Fibroblast of skin of left biceps (primary cell): Measurements from ENCODE around the gene GALNT17.

Experiments
- DNase-seq, 2 experiments: peaks; one replicate each; pipeline ENCODE4 v3.0.0-alpha.2; 2013; ENCODE audit warnings: low read depth in 2 of 2

The GALNT17 gene

DNA sequence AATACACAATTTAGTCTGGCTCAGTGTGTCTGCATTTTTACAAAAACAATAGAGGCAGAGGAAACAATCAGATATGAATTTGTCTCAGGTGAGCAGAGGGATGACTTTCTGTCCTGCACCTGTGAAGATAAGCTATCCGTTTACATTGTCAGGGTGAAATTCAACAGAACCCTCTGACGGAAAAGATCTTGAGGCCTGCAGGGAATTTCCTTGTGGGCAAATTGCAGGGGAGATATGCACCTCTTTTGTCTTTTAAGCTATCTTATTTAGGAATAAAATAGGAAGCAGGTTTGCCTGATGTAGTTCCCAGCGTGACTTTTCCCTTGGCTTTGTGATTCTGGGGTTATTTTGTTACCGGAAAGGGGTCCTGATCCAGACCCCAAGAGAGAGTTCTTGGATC is 325.1 kb downstream of the GALNT17 start:
- no peak for DNase-seq

DNA sequence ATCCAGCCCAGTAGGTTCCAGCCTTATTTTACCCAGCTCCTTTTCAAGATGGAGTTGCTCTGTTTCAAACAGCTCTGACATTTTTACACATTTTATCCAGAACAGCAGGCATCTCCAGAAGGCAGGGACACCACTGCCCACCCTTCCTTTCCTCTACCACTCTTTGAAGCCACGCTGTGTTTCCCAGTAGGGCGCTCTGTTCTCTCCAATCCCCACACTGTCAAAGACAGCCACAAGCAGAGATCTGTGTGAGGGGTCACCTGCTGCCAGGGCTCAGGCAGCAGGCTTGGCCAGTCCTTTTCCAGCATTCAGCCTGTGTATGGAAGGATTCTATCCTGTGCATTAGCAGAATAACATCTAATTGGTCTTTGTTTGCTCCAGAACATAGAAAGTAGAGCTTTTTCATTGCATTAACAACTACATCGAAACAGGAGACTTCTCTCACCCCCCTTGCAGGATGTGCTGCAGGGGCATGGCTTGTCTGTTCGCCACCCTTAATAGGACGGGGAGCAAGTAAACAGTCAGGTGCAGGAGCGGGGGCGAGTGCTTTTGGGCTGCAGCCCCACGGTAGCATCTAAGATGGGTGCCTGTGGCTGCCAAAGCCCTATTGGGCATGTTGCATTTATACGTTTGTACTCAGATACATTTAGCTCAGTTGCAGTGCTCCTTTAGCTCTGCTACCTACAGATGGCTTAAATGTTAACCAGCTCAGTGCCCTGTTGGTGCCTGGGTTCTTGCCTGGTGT is 326.1 kb downstream of the GALNT17 start:
- no peak for DNase-seq

DNA sequence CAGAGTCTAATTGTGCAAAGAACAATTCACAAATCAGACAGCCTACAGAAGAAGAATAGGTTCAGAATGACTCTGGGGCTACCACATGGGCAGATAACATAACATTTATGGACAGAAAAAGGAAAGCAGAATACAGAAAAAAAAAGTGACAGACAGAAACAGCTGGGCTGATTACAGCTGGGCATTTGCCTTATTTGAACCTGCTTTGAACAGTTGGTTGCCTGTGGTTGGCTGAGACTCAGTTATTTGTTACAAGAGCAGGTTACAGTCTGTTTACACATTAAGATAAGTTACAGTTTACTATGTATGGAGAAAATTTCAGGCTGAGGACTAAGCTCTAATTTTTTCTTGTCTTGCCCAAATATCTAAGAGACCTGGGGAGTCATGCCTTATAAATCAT is 327.2 kb downstream of the GALNT17 start:
- DNase-seq: no peak

DNA sequence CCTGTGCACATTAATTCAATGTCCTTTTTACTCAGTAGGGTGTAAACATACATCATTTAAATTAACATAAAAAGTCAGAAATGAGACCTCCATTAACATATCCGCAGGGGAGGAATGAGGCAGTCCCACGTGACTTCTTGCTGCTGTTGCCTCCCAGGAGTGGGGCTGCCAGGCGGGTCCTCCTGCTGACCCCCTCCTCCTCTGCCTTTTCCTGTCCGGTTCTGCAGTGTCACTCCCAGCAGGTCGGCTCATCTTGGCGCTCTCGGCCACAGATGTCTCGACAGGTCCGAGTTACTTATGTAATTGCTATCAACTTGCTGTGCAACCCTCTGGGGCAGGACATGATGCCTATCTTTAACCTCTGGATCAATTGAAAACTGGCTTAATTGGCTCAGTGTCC is 329.6 kb downstream of the GALNT17 start:
- DNase-seq: no peak

DNA sequence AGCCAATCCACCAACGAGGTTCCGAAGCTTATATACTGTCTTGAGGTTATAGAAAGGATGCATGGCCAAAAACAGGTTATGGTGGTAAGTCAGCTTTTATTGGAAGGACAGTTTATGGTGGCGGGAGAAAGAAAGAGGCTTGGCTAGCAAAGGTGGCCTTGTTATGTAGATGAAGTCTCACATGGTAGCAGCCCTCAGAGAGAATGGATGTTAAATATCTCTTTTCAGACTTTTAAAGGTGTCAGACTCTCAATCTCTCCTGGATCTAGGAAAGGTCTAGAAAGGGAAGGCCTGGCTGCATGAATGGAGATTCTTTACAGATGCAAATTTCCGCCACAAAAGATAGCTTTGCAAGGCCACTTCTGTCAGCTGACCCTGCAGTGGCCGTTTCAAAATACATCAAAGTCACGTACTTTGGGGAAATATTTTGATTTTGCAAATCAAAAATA is 333.8 kb downstream of the GALNT17 start:
- DNase-seq: no peak

DNA sequence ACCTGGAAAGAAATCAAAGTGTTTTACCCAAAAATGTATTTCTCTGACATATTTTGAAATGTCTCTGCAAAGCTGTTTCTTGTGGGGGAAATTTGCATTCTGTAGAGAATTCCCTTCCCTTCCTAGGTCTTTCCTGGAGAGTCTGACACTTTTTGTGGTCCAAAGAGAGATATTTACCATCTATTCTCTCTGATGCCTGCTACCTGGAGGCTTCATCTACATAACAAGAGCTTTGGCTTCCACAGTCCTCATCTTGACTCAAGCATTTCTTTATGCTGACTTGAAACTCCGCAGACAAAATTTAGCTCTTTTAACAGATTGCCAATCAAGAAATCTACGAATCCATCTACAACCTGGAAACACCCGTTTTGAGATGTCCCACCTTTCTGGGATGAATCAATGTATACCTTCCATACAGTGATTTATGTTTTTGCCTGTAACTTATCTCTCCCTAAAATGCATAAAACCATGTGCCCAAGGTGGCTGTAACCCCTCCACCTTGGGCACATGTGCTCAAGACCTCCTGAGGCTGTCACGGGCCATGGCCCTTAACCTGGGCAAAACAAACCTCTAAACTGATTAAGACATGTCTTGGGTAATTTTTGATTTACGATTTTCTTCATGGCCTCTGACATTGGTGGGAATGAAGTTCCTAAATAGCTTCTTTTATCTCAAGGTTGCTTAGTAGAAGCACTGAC is 334.7 kb downstream of the GALNT17 start:
- no peak for DNase-seq

DNA sequence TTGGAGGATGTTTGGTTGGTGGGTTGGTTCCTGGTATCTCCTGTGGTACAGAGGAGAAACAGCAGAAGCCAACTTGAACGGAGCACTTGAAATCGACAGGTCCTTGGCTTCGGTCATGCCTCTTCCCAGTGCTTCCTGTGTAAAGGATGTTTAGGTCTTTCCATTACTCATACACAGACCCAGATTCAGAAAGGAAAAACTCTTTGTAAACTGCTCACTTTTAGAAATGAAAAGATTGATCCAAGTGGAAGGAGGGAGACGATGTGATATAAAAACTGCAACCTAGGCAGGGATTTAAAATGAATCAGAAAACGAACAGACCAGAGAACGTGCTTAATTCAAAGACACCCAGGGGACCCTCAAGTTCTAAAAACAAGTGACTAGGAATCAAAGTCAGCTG is 338.4 kb downstream of the GALNT17 start:
- DNase-seq: no peak

DNA sequence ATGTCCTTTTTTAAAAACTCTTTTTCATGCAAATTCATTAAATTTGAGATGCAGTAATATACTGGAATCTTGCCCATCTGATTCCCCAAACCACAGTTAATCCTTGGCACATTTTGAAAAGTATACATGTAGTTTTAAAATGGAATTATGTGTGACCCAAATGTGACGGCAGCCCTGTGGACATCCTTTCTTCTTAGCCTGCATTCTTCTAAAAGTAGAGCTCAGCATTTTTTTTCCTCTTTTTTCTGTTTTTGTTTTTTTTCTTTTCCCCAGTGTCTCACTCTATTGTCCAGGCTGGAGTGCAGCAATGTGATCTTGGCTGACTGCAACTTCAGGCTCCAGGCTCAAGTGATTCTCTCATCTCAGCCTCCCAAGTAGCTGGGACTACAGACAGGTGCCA is 338.9 kb downstream of the GALNT17 start:
- DNase-seq: no peak

DNA sequence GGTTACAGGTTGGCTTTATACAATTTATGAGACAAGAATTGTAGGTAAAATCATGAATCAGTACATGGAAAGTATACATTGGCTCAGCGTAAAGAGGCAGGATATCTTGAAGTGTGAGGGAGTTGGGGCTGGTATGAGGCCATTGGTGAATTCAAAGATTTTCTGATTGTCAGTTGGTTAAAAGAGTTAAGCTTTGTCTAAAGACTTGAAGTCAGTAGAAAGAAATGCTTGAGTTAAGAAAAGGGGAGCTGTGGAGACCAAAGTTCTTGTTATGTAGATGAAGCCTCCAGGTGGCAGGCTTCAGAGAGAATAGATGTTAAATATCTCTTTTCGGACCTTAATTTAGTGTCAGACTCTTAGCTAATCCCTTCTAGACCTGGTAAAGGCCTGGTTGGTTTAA is 341.0 kb downstream of the GALNT17 start:
- no peak for DNase-seq

DNA sequence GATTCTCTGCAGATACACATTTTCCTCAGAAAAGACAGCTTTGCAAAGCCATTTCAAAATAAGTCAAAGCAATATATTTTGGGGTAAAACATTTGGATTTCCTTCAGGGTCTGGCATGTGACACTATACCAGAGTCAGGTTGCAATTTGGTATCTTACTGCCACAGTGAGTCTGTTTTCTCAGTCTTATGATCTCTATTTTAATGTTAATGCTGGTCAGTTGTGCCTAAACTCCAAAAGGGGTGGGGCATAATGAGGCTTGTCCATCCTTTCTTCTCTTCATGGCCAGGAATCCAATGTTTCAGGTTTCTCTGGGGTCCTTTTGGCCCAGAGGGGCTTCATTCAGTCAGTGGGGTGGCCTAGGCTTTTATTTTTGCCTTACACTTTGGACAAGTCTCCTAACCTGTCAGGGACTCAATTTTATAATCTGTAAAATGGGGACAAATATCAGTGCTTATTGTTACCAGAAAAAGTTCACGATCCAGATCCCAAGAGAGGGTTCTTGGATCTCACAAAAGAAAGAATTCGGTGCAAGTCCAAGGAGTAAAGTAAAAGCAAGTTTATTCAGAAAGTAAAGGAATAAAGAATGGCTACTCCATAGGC is 341.5 kb downstream of the GALNT17 start:
- DNase-seq: no peak

DNA sequence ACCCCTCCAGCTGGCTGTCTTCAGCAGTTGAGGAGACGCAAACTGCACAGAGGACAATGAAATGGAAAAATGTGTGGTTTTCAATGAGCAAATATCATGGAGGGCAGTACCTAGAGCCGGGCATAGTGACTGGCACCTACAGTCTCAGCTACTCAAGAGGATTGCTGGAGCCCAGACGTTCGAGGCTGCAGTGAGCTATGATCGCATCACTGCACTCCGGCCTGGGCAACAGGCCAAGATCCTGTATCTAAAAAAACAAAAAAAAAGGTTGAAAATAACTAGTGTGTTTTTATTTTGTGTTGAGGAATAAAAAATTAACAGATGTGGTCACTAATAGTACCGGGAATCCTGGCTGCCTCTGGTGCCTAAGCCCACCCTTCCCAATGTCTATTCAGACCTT is 345.5 kb downstream of the GALNT17 start:
- no peak for DNase-seq

DNA sequence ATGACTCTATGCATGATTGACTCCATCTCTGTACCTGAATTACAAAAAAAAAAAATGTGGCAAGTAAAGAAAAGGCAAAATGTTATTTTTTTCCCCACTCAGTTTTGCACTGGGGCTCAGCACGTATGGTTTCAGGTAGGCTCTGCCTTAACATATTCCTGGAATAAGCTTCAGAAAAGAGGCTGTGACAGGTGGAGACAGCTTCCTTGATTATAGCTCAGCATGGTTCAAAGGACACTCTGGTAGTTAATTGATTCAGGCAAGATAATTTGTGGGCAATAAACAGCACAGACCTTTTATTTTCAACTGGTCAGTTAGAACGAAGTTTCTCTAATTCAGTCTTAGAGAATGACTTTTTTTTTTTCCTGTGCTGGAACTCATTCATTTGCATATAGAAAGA is 347.3 kb downstream of the GALNT17 start:
- DNase-seq: no peak

DNA sequence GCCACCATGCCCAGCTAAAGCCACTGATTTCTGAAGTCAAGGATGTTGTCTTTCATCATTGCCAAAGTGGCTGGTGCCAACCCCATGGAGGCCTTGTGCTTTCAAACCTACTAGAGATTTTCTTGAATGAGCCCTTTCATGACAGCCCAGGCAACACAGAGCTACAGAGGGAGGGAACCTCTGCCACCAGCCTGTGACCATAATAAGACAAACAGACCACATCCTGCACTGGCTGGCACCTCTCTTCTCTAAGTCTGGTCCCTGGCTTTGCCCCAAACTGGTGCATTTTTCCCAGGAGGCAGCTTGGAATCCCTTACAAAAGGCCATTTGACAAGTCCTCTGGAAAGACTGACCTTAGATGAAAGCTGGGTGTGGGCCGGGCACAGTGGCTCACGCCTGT is 348.8 kb downstream of the GALNT17 start:
- DNase-seq: no peak

DNA sequence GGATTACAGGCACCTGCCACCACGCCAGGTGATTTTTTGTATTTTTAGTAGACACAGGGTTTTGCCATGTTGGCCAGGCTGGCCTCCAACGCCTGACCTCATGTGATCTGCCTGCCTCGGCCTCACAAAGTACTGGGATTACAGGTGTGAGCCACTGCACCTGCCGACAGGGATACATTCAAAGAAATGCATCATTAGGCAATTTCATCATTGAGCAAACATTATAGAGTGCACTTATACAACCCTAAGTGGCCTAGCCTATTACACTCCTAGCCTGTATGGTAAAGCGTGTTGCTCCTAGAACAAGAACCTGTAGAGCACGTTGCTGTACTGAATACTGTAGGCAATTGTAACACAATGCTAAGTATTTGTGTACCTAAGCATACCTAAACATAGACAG is 350.3 kb downstream of the GALNT17 start:
- DNase-seq: no peak

DNA sequence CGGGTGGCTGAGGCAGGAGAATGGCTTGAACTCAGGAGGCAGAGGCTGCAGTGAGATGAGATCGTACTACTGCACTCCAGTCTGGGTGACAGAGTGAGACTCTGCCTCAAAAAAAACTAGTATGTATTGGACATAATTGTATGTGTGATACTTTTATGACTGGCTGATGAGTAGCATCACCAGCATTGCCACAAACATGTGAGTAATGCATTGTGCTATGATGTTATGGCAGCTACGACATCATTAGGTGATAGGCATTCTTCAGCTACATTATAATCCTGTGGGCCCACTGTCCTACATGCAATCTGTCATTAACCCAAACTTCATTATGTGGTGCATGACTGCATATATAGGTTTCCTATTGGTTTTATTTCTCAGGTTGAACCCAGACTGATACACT is 352.4 kb downstream of the GALNT17 start:
- DNase-seq: peak in 1 of 2 experiments; percentile 18

DNA sequence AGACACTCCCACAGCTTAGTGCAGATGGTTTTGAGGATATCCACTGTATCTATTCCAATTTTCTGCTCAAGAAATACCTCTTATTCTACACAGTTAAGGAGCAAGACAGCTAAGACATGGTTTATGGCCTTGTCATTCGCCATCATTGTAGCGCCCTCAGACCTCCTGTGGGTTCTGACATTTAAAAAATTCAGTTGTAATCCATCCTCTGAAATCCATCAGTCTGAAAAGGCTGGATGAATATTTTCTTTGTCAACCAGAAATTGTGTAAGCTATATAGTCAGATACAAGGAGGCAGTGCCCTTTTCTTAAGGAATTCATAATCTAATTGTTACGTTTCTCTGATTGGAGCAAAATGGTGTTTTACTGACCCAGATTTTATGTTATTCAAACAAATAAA is 353.6 kb downstream of the GALNT17 start:
- no peak for DNase-seq

DNA sequence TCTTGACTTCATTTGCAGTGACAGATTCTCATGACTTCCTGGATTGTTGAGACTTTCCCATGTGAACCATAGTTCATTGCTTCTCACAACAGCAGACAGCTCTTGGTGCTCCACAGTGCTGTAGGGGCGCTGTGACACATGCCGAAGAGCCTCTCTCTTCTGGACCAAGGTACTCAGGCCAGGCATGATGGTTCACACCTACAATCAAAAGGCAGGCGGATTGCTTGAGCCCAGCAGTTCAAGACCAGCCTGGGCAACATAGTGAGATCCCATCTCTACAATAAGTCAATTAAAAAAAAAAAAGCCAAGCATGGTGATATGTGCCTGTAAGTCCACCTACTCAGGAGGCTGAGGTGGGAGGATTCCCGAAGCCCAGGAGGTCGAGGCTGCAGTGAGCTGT is 354.5 kb downstream of the GALNT17 start:
- DNase-seq: no peak

DNA sequence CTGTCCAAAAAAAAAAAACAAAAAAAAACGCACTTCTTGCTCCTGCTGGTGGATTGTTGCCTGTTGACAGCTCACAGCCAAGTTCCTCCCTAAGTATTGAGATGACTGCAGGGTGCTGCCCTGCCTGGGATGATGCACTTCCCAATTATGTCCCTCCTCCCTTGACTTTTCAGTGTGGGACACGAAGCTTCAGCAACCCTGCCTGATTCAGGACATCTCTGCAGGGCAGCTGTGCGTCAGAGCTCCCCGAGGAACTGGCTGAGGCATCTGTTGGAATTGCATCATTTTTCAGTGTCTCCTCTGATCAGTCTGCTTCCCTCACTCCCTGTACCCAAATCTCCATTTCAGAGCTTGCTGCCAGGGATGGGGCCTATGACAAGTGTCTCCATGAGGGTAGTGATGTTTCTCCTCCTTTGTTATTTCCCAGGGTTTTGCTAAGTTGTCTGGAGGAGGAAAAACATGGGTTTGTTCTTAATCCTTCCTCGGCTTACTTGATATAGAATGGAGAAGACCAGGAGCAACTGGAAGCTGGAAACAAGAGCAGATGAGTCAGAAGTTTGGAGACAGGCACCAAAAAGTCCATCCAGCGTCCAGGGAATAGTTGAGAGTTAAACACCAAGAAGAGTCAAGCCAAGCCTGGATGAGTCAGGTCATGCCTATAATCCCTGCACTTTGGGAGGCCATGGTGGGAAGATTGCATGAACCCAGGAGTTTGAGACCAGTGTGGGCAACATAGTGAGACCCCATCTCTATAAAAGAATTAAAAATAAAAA is 355.1 kb downstream of the GALNT17 start:
- peak; percentile 87 to 88 for DNase-seq

DNA sequence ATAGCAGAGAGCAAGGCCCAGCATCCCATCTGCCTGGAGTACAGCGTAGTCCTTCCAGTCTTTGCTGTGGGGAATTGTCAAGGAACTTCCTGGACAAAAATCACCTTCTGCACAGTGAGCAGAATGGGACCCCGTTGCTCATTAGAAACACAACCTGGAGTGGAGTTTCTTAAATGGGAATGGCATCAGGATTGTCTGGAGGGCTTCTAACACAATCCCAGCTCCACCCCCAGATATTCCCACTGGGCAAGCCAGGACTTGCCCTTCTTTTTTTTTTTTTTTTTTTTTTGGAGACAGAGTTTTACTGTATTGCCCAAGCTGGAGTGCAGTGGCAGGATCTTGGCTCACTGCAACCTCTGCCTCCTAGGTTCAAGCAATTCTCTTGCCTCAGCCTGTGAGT is 356.4 kb downstream of the GALNT17 start:
- DNase-seq: peak; percentile 53 to 55

DNA sequence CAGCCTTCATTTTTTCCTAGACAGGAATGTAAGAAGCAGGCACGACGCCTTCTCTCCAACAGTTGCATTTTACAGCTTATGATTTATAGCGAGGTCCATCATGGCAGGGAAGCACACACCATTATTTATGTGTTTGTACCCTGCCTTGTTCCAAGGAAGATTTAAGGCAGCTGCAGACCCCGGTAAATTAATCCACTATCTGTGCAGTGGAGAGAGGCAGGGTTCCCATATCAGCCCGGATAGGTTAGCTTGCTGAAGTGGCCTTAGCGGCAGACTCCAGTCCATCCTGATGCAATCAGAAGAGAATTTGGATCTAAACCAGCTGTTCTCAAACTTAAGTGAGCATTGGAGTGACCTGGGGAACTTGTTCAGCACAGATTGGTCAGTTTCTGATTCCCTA is 359.4 kb downstream of the GALNT17 start:
- DNase-seq: no peak

DNA sequence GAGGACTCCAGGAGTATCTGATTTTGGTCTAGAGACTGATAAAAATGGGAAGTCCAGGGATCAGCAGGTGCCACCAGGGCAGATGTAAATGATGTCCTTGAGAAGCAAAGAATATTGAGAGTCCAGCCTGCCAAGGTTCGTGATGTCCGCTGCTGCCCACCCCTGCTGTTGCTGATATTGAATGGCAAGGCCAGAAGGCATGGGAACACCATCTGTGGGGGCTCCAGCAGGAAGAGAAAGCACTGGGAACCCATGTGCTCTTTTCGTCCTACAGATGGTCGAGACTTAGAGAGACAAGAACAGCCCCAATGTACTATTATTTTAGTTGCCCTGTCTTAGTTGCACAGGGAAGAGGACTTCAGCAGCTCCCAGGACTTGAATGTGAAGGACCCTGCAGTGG is 363.9 kb downstream of the GALNT17 start:
- DNase-seq: no peak

DNA sequence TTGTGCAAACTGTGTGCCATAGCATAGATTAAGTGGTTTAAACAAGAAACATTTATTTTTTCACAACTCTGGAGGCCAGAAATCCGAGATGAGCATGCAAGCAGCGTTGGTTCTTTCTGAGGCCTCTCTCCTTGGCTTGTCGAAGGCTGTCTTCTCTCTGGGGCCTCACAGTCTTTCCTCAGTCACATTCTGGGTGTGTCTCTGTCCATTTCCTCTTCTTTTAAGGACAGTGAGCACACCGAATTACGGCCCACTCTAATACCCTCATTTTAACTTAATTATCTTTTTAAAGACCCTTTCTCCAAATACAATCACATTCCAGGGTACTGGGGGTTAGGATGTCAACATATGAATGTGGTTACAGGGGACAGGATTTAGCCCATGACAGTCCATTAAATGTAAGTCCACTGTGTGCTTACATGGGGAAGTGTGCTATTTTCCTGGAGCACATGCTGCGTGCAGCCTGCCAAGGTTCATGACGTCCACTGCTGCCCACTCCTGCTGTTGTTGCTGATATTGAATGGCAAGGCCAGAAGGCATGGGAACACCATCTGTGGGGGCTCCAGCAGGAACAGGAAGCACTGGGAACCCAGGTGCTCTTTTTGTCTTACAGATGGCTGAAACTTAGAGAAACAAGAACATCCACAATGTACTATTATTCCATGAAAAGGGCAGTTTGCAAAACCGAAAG is 365.5 kb downstream of the GALNT17 start:
- DNase-seq: no peak
